Measurements from ENCODE around the gene ZNF879.

ZNF879 gene

GRCh38 chr5:178988436-178989220 lies 35.0 kb upstream of the ZNF879 start:
- TF ChIP-seq CTCF (IDR thresholded peaks at IDR 0.05; ENCODE audit: borderline replicate concordance, extremely low read depth, low read length, poor library complexity, severe bottlenecking) = no peak
- no peak for TF ChIP-seq EZH2 (IDR thresholded peaks at IDR 0.05; ENCODE audit: borderline replicate concordance, low read depth, low read length, severe bottlenecking)
- H3K4me2 ChIP-seq (ENCODE audit: insufficient read depth, low read length) = no peak overlapping the region
- no peak overlapping the region for H3K9ac ChIP-seq (ENCODE audit: low read depth, low read length)
- DNase-seq = no peak
- no peaks in the 10 kb centered on the region for H3K79me2 ChIP-seq (ENCODE audit: insufficient read depth, low read length)
- no peak overlapping the region for H3K4me3 ChIP-seq (ENCODE audit: low read depth in 1 of 2, low read length in 2 of 2)
- no peak overlapping the region for H2AFZ ChIP-seq (ENCODE audit: low read depth, low read length)
- no peak overlapping the region for H3K27ac ChIP-seq (ENCODE audit: low read length)
- H3K9me3 ChIP-seq (ENCODE audit: insufficient read depth, low read length, severe bottlenecking) = no peaks in the 10 kb centered on the region
- H3K36me3 ChIP-seq (ENCODE audit: insufficient read depth, low read length) = no peaks in the 10 kb centered on the region
- H3K4me1 ChIP-seq (ENCODE audit: insufficient read depth, low read length) = no peaks in the 10 kb centered on the region
- H4K20me1 ChIP-seq (ENCODE audit: insufficient read depth, low read length) = no peaks in the 10 kb centered on the region
- no peak for ATAC-seq (ENCODE audit: insufficient read depth, low read depth)
- no peaks in the 10 kb centered on the region for H3K27me3 ChIP-seq (ENCODE audit: insufficient read depth, low read length, poor library complexity)

- H3K4me1 ChIP-seq (ENCODE audit: insufficient read depth, low read length) = no peaks in the 10 kb centered on the region
Observed at GRCh38 chr5:178989311-178989710, 34.3 kb upstream of the ZNF879 start.

GRCh38 chr5:178990491-178990890 lies 33.1 kb upstream of the ZNF879 start:
- H3K9me3 ChIP-seq (ENCODE audit: insufficient read depth, low read length, severe bottlenecking) = no peaks in the 10 kb centered on the region

More at GRCh38 chr5:178989311-178989710, 34.3 kb upstream of the ZNF879 start:
- no peak for TF ChIP-seq CTCF (IDR thresholded peaks at IDR 0.05; ENCODE audit: borderline replicate concordance, extremely low read depth, low read length, poor library complexity, severe bottlenecking)
- no peaks in the 10 kb centered on the region for H3K9me3 ChIP-seq (ENCODE audit: insufficient read depth, low read length, severe bottlenecking)
- no peak overlapping the region for H2AFZ ChIP-seq (ENCODE audit: low read depth, low read length)
- H3K27ac ChIP-seq (ENCODE audit: low read length) = no peak overlapping the region
- DNase-seq (no peak), ATAC-seq (ENCODE audit: insufficient read depth, low read depth) (no peak)
- H3K9ac ChIP-seq (ENCODE audit: low read depth, low read length) = no peak overlapping the region
- H3K27me3 ChIP-seq (ENCODE audit: insufficient read depth, low read length, poor library complexity) = no peaks in the 10 kb centered on the region
- H3K79me2 ChIP-seq (ENCODE audit: insufficient read depth, low read length) = no peaks in the 10 kb centered on the region
- no peak overlapping the region for H3K4me2 ChIP-seq (ENCODE audit: insufficient read depth, low read length)
- no peaks in the 10 kb centered on the region for H3K36me3 ChIP-seq (ENCODE audit: insufficient read depth, low read length)
- no peak overlapping the region for H3K4me3 ChIP-seq (ENCODE audit: low read depth in 1 of 2, low read length in 2 of 2)
- no peaks in the 10 kb centered on the region for H4K20me1 ChIP-seq (ENCODE audit: insufficient read depth, low read length)

More at GRCh38 chr5:178990491-178990890, 33.1 kb upstream of the ZNF879 start:
- Histone ChIP-seq H3K27me3 (ENCODE audit: insufficient read depth, low read length, poor library complexity) (no peaks in the 10 kb centered on the region), H3K9ac (ENCODE audit: low read depth, low read length) (no peak overlapping the region), H2AFZ (ENCODE audit: low read depth, low read length) (no peak overlapping the region), H4K20me1 (ENCODE audit: insufficient read depth, low read length) (no peaks in the 10 kb centered on the region), H3K27ac (ENCODE audit: low read length) (no peak overlapping the region), H3K4me3 (ENCODE audit: low read depth in 1 of 2, low read length in 2 of 2) (no peak overlapping the region), H3K36me3 (ENCODE audit: insufficient read depth, low read length) (no peaks in the 10 kb centered on the region), H3K4me1 (ENCODE audit: insufficient read depth, low read length) (no peaks in the 10 kb centered on the region), H3K79me2 (ENCODE audit: insufficient read depth, low read length) (no peaks in the 10 kb centered on the region), H3K4me2 (ENCODE audit: insufficient read depth, low read length) (no peak overlapping the region)
- TF ChIP-seq EZH2 (IDR thresholded peaks at IDR 0.05; ENCODE audit: borderline replicate concordance, low read depth, low read length, severe bottlenecking) (no peak), CTCF (IDR thresholded peaks at IDR 0.05; ENCODE audit: borderline replicate concordance, extremely low read depth, low read length, poor library complexity, severe bottlenecking) (no peak)
- ATAC-seq (ENCODE audit: insufficient read depth, low read depth) (no peak), DNase-seq (no peak)
